Ishikawa (cell line): ENCODE data around the gene CLCN1.

Experiments used
- CEBPB ChIP-seq: IDR thresholded peaks from 2 replicates; pipeline ENCODE4 v1.6.1; 2012
- EP300 ChIP-seq: IDR thresholded peaks from 2 replicates; pipeline ENCODE4 v1.6.1; 2012; ENCODE audit warnings: borderline replicate concordance
- NFIC ChIP-seq: IDR thresholded peaks from 2 replicates; pipeline ENCODE4 v1.6.1; 2012

- no peak for TF ChIP-seq EP300
- TF ChIP-seq NFIC, result no peak
- TF ChIP-seq CEBPB, result no peak
These were observed 83.2 kb downstream of the CLCN1 start for GRCh38 chr7:143399151-143399550.
